Small intestine (tissue), 7 donors: ENCODE data around the gene FGGY. TPM values are rescaled to one million over a fixed set of nuclear protein-coding genes. Genes with fewer than 3 reads are reported as not detected.

Experiments
- DNase-seq, 2 donors: peaks; one replicate each; pipeline versions ENCODE4 v3.0.0 to v3.0.0-alpha.2; 2013
- FAIRE-seq: peaks from 2 replicates; lab custom pipeline; 2012; peaks lifted over from hg19 to GRCh38; lab: Jason Lieb, UNC
- H3K27ac ChIP-seq, 3 donors: one replicate each; pipeline ENCODE4 v1.5.1; 2013; ENCODE audit warnings: low read length in 2 of 3, mild to moderate bottlenecking in 2 of 3, control low read depth in 1 of 3, inconsistent platforms in 1 of 3, low read depth in 1 of 3, moderate library complexity in 1 of 3
- H3K27me3 ChIP-seq, 3 donors: one replicate each; pipeline ENCODE4 v1.6.1; 2013; ENCODE audit warnings: low read length in 3 of 3, inconsistent platforms in 1 of 3; ENCODE audit not compliant: control insufficient read depth in 3 of 3, insufficient read depth in 3 of 3
- H3K36me3 ChIP-seq, 3 donors: one replicate each; pipeline ENCODE4 v1.6.1; 2013; ENCODE audit warnings: low read length in 3 of 3, inconsistent platforms in 1 of 3, low read depth in 1 of 3, mild to moderate bottlenecking in 1 of 3, moderate library complexity in 1 of 3; ENCODE audit not compliant: control insufficient read depth in 3 of 3, insufficient read depth in 2 of 3
- H3K4me1 ChIP-seq, 3 donors: one replicate each; pipeline ENCODE4 v1.6.1; 2013; ENCODE audit warnings: low read length in 2 of 3, inconsistent platforms in 1 of 3, low read depth in 1 of 3, mild to moderate bottlenecking in 1 of 3, moderate library complexity in 1 of 3; ENCODE audit not compliant: control insufficient read depth in 3 of 3, insufficient read depth in 2 of 3
- H3K4me3 ChIP-seq, 3 donors: one replicate each; pipeline ENCODE4 v1.5.1; 2013; ENCODE audit warnings: low read length in 3 of 3, control low read depth in 1 of 3, inconsistent platforms in 1 of 3, low read depth in 1 of 3, mild to moderate bottlenecking in 1 of 3, moderate library complexity in 1 of 3
- H3K9me3 ChIP-seq, 2 donors: one replicate each; pipeline ENCODE4 v1.6.1; 2013; ENCODE audit warnings: low read depth in 1 of 2, low read length in 1 of 2; ENCODE audit not compliant: control insufficient read depth in 2 of 2, insufficient read depth in 1 of 2
- WGBS, 3 donors: extraction: QIAGEN DNeasy Blood & Tissue Kit; methylation state at CpG; one replicate each; pipeline ENCODE4 v1.1.7; 2013; 5-methylcytosine and 5-hydroxymethylcytosine counted together
- polyA plus RNA-seq, 4 donors: library from polyadenylated mRNA; stranded (reverse) in 3 of 4; unstranded in 1 of 4; fragments of 200-250 nt in 3 of 4; fragments of 120-200 nt in 1 of 4; gene quantifications; one replicate each; pipeline versions ENCODE4 v1.2.1 to v1.2.3, GENCODE V29; 2013
- donor health status: healthy with polysubstance abuse.
- donor health status: control.
- donor health status: control.
- donor health status: Bipolar disorder and iron deficiency.
- donor health status: healthy.

The FGGY gene
- polyA plus RNA-seq, 4 donors: 12.3 to 28.0 (median 15.0) TPM

GRCh38 chr1:59539961-59540681 is 243.2 kb downstream of the FGGY start:
- no peak for DNase-seq
- 70 to 80% (median 74%) methylated on average over 5 of the region's 5 CpGs for WGBS, 3 donors
- no peak overlapping the region for H3K27ac ChIP-seq
- no peaks in the 10 kb centered on the region for H3K27me3 ChIP-seq
- no peak for FAIRE-seq
- H3K9me3 ChIP-seq: peaks cover 0 to 3% of the 10 kb centered on the region in 2 donors
- no peak overlapping the region for H3K4me3 ChIP-seq
- peaks cover 2 to 25% (median 4%) of the 10 kb centered on the region in 3 donors for H3K4me1 ChIP-seq
- peaks cover 0 to 3% (median 0%) of the 10 kb centered on the region in 3 donors for H3K36me3 ChIP-seq

- Histone ChIP-seq H3K4me1 (peaks cover 2 to 31% (median 4%) of the 10 kb centered on the region in 3 donors), H3K27me3 (no peaks in the 10 kb centered on the region), H3K36me3 (peaks cover 0 to 3% (median 0%) of the 10 kb centered on the region in 3 donors), H3K9me3 (peaks cover 0 to 3% of the 10 kb centered on the region in 2 donors), H3K27ac (no peak overlapping the region), H3K4me3 (no peak overlapping the region)
- WGBS, 3 donors: 86 to 90% (median 89%) methylated on average over 2 of the region's 2 CpGs
- no peak for FAIRE-seq
- DNase-seq: no peak
These were observed 244.3 kb downstream of the FGGY start for GRCh38 chr1:59541161-59541560.

GRCh38 chr1:59541891-59542290 is 245.0 kb downstream of the FGGY start:
- H3K36me3 ChIP-seq: peaks cover 0 to 3% (median 0%) of the 10 kb centered on the region in 3 donors
- 78 to 84% (median 80%) methylated on average over 3 of the region's 3 CpGs for WGBS, 3 donors
- DNase-seq (no peak), FAIRE-seq (no peak)
- H3K4me1 ChIP-seq: peaks cover 2 to 31% (median 4%) of the 10 kb centered on the region in 3 donors
- H3K27me3 ChIP-seq: no peaks in the 10 kb centered on the region
- no peak overlapping the region for H3K4me3 ChIP-seq
- peak overlapping the region in 1 of 3 donors; percentile 90 for H3K27ac ChIP-seq
- H3K9me3 ChIP-seq: peaks cover 0 to 3% of the 10 kb centered on the region in 2 donors

GRCh38 chr1:59543211-59543668 is 246.3 kb downstream of the FGGY start:
- peaks cover 2 to 34% (median 4%) of the 10 kb centered on the region in 3 donors for H3K4me1 ChIP-seq
- no peaks in the 10 kb centered on the region for H3K27me3 ChIP-seq
- peak overlapping the region in 2 of 3 donors; percentile 39 to 90 for H3K27ac ChIP-seq
- FAIRE-seq (no peak), DNase-seq (peak; percentile 65 to 80)
- H3K4me3 ChIP-seq: no peak overlapping the region
- H3K36me3 ChIP-seq: peaks cover 0 to 3% (median 0%) of the 10 kb centered on the region in 3 donors
- 24 to 60% (median 24%) methylated on average over 5 of the region's 5 CpGs for WGBS, 3 donors
- H3K9me3 ChIP-seq: peaks cover 0 to 3% of the 10 kb centered on the region in 2 donors

- Histone ChIP-seq H3K36me3 (peaks cover 0 to 3% (median 0%) of the 10 kb centered on the region in 3 donors), H3K4me3 (no peak overlapping the region), H3K9me3 (peaks cover 0 to 3% of the 10 kb centered on the region in 2 donors), H3K4me1 (peaks cover 2 to 39% (median 4%) of the 10 kb centered on the region in 3 donors), H3K27me3 (no peaks in the 10 kb centered on the region), H3K27ac (peak overlapping the region in 1 of 3 donors; percentile 90)
- 87 to 96% (median 90%) methylated on average over 3 of the region's 3 CpGs for WGBS, 3 donors
- FAIRE-seq (no peak), DNase-seq (no peak)
These were observed 247.9 kb downstream of the FGGY start for GRCh38 chr1:59544615-59545293.

- Histone ChIP-seq H3K4me1 (peaks cover 2 to 50% (median 2%) of the 10 kb centered on the region in 3 donors), H3K9me3 (peaks cover 0 to 3% of the 10 kb centered on the region in 2 donors), H3K36me3 (peaks cover 0 to 3% (median 0%) of the 10 kb centered on the region in 3 donors), H3K4me3 (no peak overlapping the region), H3K27me3 (no peaks in the 10 kb centered on the region), H3K27ac (peak overlapping the region in 1 of 3 donors; percentile 90)
- FAIRE-seq (no peak), DNase-seq (no peak)
- WGBS, 3 donors: 85 to 94% (median 91%) methylated on average over 2 of the region's 2 CpGs
These were observed 248.9 kb downstream of the FGGY start for GRCh38 chr1:59545830-59546229.

GRCh38 chr1:59549066-59549837 is 252.4 kb downstream of the FGGY start:
- no peaks in the 10 kb centered on the region for H3K27me3 ChIP-seq
- DNase-seq: no peak
- 51 to 75% (median 64%) methylated on average over 5 of the region's 5 CpGs for WGBS, 3 donors
- peaks cover 0 to 36% (median 0%) of the 10 kb centered on the region in 3 donors for H3K4me1 ChIP-seq
- H3K36me3 ChIP-seq: no peaks in the 10 kb centered on the region
- no peak overlapping the region for H3K4me3 ChIP-seq
- no peak for FAIRE-seq
- H3K27ac ChIP-seq: peak overlapping the region in 1 of 3 donors; percentile 17
- no peaks in the 10 kb centered on the region for H3K9me3 ChIP-seq

GRCh38 chr1:59549903-59550302 is 253.0 kb downstream of the FGGY start:
- Histone ChIP-seq H3K9me3 (no peaks in the 10 kb centered on the region), H3K27ac (peak overlapping the region in 2 of 3 donors; percentile 1 to 17), H3K4me3 (no peak overlapping the region), H3K36me3 (no peaks in the 10 kb centered on the region), H3K4me1 (peaks cover 0 to 35% (median 0%) of the 10 kb centered on the region in 3 donors), H3K27me3 (no peaks in the 10 kb centered on the region)
- FAIRE-seq (no peak), DNase-seq (peak in 1 of 2 donors; percentile 64)
- 66 to 92% (median 88%) methylated on average over 3 of the region's 3 CpGs for WGBS, 3 donors
